Measurements from ENCODE around the gene KIAA1755. TPM values are rescaled to one million over a fixed set of nuclear protein-coding genes. Genes with fewer than 3 reads are reported as not detected.

KIAA1755 gene
- total RNA-seq, 2 donors from 2014 or later, result 0.78 to 0.99 TPM

DNA sequence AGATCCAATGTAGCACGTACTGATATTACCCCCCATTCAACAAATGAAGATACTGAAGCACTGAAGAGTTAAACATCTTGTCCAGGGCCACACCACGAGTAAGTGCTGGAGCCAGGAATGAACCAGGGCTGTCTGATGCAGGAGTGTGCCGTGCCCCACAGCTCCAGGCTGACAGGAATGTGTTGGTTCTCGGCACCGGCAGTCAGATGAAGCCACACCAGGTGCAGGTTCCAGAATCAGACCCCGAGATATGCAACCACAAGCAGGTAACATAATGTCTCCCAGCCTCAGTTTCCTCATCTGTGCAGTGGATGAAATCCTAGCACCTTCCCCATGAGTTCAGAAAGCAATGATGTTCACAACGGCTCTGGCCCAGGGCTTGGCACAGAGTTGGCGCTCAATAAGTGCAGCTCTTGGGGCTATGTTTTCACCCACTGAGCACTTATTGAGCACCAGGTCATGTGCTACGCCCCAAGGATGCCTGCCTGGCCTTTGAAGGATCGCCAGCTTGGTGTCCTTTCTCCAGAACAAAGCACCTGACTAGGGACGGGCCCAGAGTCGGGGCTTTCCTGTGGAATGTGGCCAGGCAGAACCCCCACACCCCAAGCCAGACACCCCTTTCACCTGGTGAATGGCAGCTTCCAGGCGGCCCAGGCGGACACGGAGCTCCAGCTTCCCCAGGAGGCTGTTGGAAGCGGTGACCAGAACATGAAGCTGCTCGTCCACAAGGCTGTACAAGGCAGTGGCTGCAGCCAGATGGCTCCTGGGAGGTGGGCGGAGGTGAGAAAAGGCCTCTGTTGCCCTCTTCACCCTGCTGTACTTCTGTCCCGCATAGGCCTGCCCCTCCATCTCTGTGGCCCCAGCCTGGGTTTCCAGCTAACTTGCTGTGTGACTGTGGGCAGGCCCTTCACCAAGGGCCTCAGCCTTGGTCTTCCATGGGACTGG lies 41.3 kb downstream of the KIAA1755 start:
- Histone ChIP-seq H3K4me3 (no peak overlapping the region), H3K36me3 (replicated peaks in 1 of 2; ENCODE audit: insufficient read depth in 1 of 2, low read depth in 2 of 2) (no peaks in the 10 kb centered on the region), H3K27me3 (no peaks in the 10 kb centered on the region), H3K4me1 (no peaks in the 10 kb centered on the region), H3K27ac (no peak overlapping the region), H3K9me3 (no peaks in the 10 kb centered on the region)
- 51 to 66% methylated on average over 12 to 19 of the region's 19 CpGs for WGBS, 2 donors
- intact Hi-C loops (cut with DNase I), result loop anchor here (5.0 kb wide), 1 partner anchor 157 kb away; no protein-coding TSS in a partner anchor
- no peak for DNase-seq
- TF ChIP-seq POLR2A (IDR thresholded peaks at IDR 0.05), result no peak
- TF ChIP-seq, protein P1, sequence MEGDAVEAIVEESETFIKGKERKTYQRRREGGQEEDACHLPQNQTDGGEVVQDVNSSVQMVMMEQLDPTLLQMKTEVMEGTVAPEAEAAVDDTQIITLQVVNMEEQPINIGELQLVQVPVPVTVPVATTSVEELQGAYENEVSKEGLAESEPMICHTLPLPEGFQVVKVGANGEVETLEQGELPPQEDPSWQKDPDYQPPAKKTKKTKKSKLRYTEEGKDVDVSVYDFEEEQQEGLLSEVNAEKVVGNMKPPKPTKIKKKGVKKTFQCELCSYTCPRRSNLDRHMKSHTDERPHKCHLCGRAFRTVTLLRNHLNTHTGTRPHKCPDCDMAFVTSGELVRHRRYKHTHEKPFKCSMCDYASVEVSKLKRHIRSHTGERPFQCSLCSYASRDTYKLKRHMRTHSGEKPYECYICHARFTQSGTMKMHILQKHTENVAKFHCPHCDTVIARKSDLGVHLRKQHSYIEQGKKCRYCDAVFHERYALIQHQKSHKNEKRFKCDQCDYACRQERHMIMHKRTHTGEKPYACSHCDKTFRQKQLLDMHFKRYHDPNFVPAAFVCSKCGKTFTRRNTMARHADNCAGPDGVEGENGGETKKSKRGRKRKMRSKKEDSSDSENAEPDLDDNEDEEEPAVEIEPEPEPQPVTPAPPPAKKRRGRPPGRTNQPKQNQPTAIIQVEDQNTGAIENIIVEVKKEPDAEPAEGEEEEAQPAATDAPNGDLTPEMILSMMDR (IDR thresholded peaks at IDR 0.05), result no peak
- no peak for ATAC-seq

DNA sequence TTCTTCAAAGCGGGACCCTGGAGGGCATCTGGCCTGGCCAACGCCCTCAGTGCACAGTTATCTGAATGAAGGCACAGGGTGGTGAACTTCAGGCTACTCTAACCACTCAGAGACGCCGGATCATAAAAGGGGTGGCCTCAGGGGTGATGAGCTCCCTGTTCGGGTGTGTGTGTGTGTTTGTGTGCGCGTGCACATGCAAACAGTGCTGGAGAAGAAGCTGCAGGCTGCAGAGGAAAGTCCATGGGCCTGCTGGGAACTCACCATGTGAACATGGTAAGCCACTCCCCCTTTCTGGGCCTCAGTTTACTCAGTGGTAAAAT lies 42.0 kb downstream of the KIAA1755 start:
- TF ChIP-seq POLR2A (IDR thresholded peaks at IDR 0.05), result no peak
- TF ChIP-seq, protein P1 (IDR thresholded peaks at IDR 0.05), result no peak
- DNase-seq, result no peak
- 58 to 66% methylated on average over 7 of the region's 7 CpGs for WGBS, 2 donors
- ATAC-seq, result no peak
- Histone ChIP-seq H3K9me3 (no peaks in the 10 kb centered on the region), H3K27me3 (no peaks in the 10 kb centered on the region), H3K36me3 (replicated peaks in 1 of 2; ENCODE audit: insufficient read depth in 1 of 2, low read depth in 2 of 2) (no peaks in the 10 kb centered on the region), H3K4me3 (no peak overlapping the region), H3K27ac (no peak overlapping the region), H3K4me1 (no peaks in the 10 kb centered on the region)
- intact Hi-C loops (cut with DNase I), result loop anchor here (5.0 kb wide), 1 partner anchor 156 kb away; no protein-coding TSS in a partner anchor

DNA sequence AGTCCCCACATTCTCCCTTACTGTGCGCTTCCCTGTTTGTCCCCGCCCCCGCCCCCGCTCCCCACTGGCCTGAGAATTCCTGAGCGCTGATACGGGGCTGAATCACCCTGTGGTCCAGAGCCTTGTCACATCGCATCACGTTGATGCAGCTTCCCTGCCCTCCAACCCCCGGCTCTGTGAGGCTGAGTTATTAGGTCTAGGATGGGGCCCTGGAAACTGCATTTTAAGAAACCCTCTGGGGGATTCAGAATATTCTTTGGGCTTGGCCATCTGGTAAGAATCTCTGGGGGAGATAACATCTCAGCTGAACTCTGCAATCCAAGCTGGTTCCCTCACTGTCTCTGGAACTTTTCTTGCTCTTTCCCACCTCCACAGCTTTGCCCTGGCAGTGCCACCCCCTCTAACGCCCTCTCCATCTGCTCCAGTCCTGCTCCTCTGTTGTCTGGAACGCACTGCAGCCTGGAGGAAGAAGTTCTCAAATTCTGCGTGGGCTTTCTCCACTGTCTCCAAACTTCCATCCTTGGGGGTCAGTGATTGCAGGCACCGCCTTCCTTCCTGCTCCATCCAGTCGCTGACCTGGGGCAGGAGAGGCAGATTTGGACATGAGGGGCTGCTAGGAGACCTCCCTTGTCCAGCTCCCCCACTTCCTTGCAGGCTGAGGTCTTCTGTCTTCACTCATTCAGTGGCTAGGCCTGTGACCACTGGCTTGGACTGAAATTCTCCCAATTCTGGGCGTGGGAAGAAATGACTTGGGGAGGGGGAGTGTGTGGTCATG lies 42.6 kb downstream of the KIAA1755 start:
- no peaks in the 10 kb centered on the region for H3K36me3 ChIP-seq (replicated peaks in 1 of 2; ENCODE audit: insufficient read depth in 1 of 2, low read depth in 2 of 2)
- H3K4me1 ChIP-seq, result no peaks in the 10 kb centered on the region
- no peaks in the 10 kb centered on the region for H3K9me3 ChIP-seq
- H3K4me3 ChIP-seq, result no peak overlapping the region
- peak; percentile 54 for ATAC-seq
- intact Hi-C loops (cut with DNase I), result loop anchor here (5.0 kb wide), 1 partner anchor 156 kb away; no protein-coding TSS in a partner anchor
- DNase-seq, result peak; percentile 25 to 51 (median 30)
- H3K27me3 ChIP-seq, result no peaks in the 10 kb centered on the region
- H3K27ac ChIP-seq, result no peak overlapping the region
- no peak for TF ChIP-seq POLR2A (IDR thresholded peaks at IDR 0.05)
- TF ChIP-seq, protein P1 (IDR thresholded peaks at IDR 0.05), result no peak
- WGBS, 2 donors, result 44 to 57% methylated on average over 15 of the region's 15 CpGs

DNA sequence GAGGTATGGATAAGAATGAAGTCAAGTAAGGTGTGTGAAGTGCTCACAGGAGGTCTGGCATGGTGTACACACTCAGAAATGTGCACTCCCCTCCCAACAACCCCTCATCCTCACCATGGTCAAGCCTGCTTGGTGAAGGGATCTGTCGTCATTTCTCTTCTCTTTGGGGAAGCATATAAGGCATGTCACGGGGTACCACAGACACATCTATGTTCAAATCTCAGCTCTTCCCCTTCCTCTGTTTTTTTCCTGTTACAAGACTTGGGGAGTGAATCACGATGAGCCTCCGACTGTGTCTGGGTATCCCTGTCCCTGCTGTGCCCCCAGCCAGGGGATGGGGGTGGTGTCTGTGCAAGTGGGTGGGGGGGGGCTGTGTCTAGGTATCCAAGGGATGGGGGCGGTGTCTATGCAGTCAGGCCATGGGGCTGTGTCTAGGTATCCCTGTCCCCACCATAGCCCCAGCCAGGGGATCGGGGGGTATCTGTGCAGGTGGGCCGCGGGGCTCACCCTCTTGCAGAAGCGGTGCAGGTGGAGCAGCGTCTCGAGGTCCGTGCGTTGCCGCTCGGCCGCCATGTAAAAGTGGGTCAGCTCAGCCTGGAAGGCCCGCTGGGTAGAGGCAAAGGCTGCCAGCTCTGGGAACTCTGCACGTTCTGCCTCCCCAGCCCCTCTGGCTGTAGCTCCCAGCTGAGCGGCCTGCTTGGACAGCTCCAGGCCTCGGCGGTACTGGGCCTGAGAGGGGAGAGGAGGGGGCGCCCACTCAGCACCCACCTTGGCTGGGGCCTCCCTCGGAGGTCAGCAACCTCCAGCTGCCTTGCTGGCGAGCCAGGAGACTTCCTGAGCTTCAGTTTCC lies 43.6 kb downstream of the KIAA1755 start:
- no peak for ATAC-seq
- Histone ChIP-seq H3K36me3 (replicated peaks in 1 of 2; ENCODE audit: insufficient read depth in 1 of 2, low read depth in 2 of 2) (no peaks in the 10 kb centered on the region), H3K4me1 (no peaks in the 10 kb centered on the region), H3K9me3 (no peaks in the 10 kb centered on the region), H3K27ac (no peak overlapping the region), H3K27me3 (no peaks in the 10 kb centered on the region), H3K4me3 (no peak overlapping the region)
- intact Hi-C loops (cut with DNase I), result loop anchor here (5.0 kb wide), 1 partner anchor 155 kb away; no protein-coding TSS in a partner anchor
- WGBS, 2 donors, result 70 to 77% methylated on average over 11 to 22 of the region's 24 CpGs
- TF ChIP-seq POLR2A (IDR thresholded peaks at IDR 0.05), result no peak
- TF ChIP-seq, protein P1 (IDR thresholded peaks at IDR 0.05), result no peak
- DNase-seq, result no peak

All from body of pancreas (tissue), 4 donors.